ENCODE data around the gene TRPM4.
"Not testable (repeated sequence)": the region's sequence is repeated elsewhere in the genome, so short reads cannot be mapped to it uniquely, and the experiment has no call there.

The TRPM4 gene

DNA sequence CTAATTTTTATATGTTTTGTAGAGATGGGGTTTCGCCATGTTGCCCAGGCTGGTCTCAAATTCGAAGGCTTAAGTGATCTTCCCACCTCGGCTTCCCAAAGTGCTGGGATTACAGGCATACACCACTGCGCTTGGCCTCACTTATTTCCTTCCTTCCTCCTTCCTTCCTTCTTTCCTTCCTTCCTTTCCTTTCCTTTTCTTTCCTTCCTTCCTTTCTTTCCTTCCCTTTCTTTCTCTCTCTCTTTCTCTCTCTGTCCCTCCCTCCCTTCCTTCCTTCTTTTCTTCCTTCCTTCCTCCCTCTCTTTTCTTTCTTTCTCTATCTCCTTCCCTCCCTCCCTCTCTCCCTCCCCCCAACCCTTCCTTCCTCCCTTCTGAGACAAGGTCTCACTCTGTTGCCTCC is 36.8 kb downstream of the TRPM4 start:
- H3K4me3 ChIP-seq (ENCODE audit: control insufficient read depth, low read depth, low read length): no peak overlapping the region
- DNase-seq (ENCODE audit: low read depth): no peak
- TF ChIP-seq, protein P1, sequence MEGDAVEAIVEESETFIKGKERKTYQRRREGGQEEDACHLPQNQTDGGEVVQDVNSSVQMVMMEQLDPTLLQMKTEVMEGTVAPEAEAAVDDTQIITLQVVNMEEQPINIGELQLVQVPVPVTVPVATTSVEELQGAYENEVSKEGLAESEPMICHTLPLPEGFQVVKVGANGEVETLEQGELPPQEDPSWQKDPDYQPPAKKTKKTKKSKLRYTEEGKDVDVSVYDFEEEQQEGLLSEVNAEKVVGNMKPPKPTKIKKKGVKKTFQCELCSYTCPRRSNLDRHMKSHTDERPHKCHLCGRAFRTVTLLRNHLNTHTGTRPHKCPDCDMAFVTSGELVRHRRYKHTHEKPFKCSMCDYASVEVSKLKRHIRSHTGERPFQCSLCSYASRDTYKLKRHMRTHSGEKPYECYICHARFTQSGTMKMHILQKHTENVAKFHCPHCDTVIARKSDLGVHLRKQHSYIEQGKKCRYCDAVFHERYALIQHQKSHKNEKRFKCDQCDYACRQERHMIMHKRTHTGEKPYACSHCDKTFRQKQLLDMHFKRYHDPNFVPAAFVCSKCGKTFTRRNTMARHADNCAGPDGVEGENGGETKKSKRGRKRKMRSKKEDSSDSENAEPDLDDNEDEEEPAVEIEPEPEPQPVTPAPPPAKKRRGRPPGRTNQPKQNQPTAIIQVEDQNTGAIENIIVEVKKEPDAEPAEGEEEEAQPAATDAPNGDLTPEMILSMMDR (conservative IDR thresholded peaks at IDR 0.05; ENCODE audit: control insufficient read depth, insufficient read depth, low read depth, low read length): no peak

DNA sequence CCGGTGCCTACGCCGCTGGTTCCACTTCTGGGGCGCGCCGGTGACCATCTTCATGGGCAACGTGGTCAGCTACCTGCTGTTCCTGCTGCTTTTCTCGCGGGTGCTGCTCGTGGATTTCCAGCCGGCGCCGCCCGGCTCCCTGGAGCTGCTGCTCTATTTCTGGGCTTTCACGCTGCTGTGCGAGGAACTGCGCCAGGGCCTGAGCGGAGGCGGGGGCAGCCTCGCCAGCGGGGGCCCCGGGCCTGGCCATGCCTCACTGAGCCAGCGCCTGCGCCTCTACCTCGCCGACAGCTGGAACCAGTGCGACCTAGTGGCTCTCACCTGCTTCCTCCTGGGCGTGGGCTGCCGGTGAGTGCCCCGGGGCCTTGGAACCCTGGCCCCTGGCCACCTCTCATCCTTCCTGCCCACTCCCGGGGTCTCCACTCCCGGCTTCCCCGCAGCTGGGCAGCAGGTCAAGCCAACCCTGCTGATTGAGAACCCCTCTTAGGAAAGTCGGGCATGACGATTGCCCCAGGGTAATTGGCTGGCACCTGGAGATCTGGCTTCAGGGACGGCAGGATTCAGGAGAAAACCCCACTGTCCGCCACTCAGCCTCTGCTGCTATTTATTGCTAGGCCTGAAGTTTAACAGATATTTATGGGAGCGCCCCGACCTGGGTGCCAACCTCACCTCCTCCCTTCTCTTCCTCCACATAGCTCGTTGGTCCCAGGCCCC is 39.1 kb downstream of the TRPM4 start:
- H3K4me3 ChIP-seq (ENCODE audit: control insufficient read depth, low read depth, low read length): no peak overlapping the region
- DNase-seq (ENCODE audit: low read depth): no peak
- TF ChIP-seq, protein P1 (conservative IDR thresholded peaks at IDR 0.05; ENCODE audit: control insufficient read depth, insufficient read depth, low read depth, low read length): no peak

DNA sequence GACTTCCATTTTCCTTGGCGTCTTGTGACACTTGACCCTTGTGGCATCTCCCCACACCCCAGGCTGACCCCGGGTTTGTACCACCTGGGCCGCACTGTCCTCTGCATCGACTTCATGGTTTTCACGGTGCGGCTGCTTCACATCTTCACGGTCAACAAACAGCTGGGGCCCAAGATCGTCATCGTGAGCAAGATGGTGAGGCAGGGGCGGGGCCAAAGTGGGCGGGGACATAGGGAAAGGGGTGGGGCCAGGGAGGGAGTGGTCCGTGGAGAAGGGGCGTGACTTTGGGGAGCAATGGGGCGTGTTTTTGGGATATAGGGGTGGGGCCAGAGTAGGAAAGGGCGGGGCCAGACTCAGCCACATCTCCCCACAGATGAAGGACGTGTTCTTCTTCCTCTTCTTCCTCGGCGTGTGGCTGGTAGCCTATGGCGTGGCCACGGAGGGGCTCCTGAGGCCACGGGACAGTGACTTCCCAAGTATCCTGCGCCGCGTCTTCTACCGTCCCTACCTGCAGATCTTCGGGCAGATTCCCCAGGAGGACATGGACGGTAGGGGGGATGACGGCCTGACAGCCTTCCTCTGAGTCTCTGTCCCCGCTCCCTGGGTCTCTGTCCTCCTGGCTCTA is 42.8 kb downstream of the TRPM4 start:
- DNase-seq (ENCODE audit: low read depth): peak; percentile 16
- TF ChIP-seq, protein P1 (conservative IDR thresholded peaks at IDR 0.05; ENCODE audit: control insufficient read depth, insufficient read depth, low read depth, low read length): no peak
- no peak overlapping the region for H3K4me3 ChIP-seq (ENCODE audit: control insufficient read depth, low read depth, low read length)

DNA sequence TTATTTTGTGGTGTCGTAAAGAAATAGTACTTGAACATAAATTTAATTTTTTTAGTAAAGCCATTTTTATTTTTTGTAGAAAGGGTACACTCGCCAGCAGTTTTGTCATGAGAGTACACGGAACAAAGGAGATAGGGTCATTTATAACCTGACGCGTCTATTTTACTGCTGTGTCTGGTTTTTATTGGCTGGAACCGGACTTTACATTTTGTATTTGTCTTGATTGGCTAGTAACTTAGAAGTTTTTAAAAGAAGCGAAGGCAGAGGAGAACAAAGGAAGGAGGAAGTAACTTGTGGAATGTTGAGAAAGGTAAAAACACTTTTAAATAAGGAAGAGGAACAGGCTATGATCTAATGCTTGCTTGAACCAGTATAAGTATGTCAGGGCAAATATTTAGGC is 43.5 kb downstream of the TRPM4 start:
- no peak overlapping the region for H3K4me3 ChIP-seq (ENCODE audit: control insufficient read depth, low read depth, low read length)
- no peak for DNase-seq (ENCODE audit: low read depth)
- TF ChIP-seq, protein P1 (conservative IDR thresholded peaks at IDR 0.05; ENCODE audit: control insufficient read depth, insufficient read depth, low read depth, low read length): no peak

DNA sequence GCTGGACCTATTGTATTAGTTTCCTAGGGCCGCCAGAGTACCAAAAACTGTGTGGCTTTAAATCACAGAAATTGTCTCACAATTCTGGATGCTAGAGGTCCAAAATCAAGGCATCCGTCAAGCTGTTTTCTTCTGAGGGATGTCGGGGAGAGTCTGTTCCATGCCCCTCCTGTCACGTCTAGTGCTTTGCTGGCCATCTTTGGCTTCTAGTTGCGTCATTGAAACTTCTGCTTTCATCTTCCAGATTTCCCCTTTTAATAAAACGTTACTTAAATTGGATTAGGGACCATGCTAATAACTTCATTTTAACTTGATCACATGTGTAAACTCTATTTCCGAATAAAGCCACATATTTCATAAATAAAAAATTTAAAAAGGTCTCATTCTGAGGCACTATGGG is 47.5 kb downstream of the TRPM4 start:
- TF ChIP-seq, protein P1 (conservative IDR thresholded peaks at IDR 0.05; ENCODE audit: control insufficient read depth, insufficient read depth, low read depth, low read length): no peak
- DNase-seq (ENCODE audit: low read depth): no peak
- no peak overlapping the region for H3K4me3 ChIP-seq (ENCODE audit: control insufficient read depth, low read depth, low read length)

DNA sequence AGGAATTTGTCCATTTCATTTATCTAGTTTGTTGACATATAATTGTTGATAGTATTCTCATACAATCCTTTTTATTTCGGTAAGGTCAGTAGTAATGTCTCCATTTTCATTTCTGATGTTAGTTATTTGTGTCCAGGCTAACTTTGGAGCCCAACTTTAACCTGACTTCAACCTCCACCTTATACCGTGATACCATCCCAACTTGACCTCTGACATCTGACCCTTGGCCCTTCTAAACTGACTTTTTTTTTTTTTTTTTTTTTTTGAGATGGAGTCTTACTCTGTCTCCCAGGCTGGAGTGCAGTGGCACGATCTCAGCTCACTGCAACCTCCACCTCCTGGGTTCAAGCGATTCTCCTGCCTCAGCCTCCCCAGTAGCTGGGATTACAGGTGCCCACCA is 51.9 kb downstream of the TRPM4 start:
- not testable (repeated sequence) for DNase-seq (ENCODE audit: low read depth); H3K4me3 ChIP-seq (ENCODE audit: control insufficient read depth, low read depth, low read length)

DNA sequence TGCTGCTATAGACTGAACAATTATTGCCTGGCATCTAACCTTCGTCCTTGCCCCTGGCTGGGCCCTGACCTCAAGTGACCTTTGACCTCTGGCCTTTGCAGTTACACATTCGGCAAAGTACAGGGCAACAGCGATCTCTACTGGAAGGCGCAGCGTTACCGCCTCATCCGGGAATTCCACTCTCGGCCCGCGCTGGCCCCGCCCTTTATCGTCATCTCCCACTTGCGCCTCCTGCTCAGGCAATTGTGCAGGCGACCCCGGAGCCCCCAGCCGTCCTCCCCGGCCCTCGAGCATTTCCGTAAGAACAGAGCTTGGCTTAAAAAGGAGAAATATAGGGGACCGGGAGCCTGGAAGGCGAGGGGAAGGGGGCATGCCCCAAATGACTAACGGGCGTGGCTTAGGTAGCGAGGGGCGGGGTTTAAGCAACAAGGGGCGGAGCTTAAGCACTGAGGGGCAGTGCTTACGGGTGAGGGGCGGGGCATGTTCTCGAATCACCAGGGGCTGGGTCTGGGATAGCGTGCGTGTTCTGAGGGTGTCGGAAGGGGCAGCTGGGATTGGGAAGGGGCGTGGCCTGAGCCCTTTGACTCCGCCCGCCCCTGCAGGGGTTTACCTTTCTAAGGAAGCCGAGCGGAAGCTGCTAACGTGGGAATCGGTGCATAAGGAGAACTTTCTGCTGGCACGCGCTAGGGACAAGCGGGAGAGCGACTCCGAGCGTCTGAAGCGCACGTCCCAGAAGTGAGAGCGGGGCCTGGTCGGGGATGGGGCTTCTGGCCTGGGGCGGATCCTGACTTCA is 52.7 kb downstream of the TRPM4 start:
- TF ChIP-seq, protein P1 (conservative IDR thresholded peaks at IDR 0.05; ENCODE audit: control insufficient read depth, insufficient read depth, low read depth, low read length): no peak
- no peak overlapping the region for H3K4me3 ChIP-seq (ENCODE audit: control insufficient read depth, low read depth, low read length)
- peak; percentile 33 for DNase-seq (ENCODE audit: low read depth)
